HEK293 (cell line): ENCODE data around the gene ATP2B3.

Source experiments
- CTCF ChIP-seq: fragments of 450-650 bp; formaldehyde crosslinking; IDR thresholded peaks from 2 replicates; pipeline ENCODE4 v1.5.1; 2016; ENCODE audit warnings: missing biosample characterization, missing genetic modification characterization
- ELK4 ChIP-seq: IDR thresholded peaks from 2 replicates; pipeline ENCODE4 v1.6.1; 2011; ENCODE audit warnings: mild to moderate bottlenecking, low read depth, low read length, borderline replicate concordance
- ZNF174 ChIP-seq: fragments of 450-650 bp; formaldehyde crosslinking; IDR thresholded peaks from 2 replicates; pipeline ENCODE4 v1.5.0; 2017; ENCODE audit warnings: missing biosample characterization, mild to moderate bottlenecking, missing genetic modification characterization
- ZNF266 ChIP-seq: fragments of 450-650 bp; formaldehyde crosslinking; IDR thresholded peaks from 2 replicates; pipeline ENCODE4 v1.5.1; 2016; ENCODE audit warnings: missing biosample characterization, missing genetic modification characterization, low read depth
- ZNF426 ChIP-seq: fragments of 450-650 bp; formaldehyde crosslinking; IDR thresholded peaks from 2 replicates; pipeline ENCODE4 v1.5.1; 2017; ENCODE audit warnings: missing biosample characterization, missing genetic modification characterization, mild to moderate bottlenecking, inconsistent platforms, moderate library complexity
- ZNF639 ChIP-seq: fragments of 450-650 bp; formaldehyde crosslinking; IDR thresholded peaks from 2 replicates; pipeline ENCODE4 v1.5.1; 2016; ENCODE audit warnings: missing biosample characterization, missing genetic modification characterization

- TF ChIP-seq ELK4 (no peak), CTCF (no peak), ZNF639 (tag by site-specific recombination) (no peak), ZNF174 (tag by site-specific recombination) (no peak), ZNF426 (tag by site-specific recombination) (no peak), ZNF266 (tag by site-specific recombination) (no peak)
Measured at GRCh38 chrX:153562546-153562945, 45.1 kb downstream of the ATP2B3 start.
